Endothelial cell of umbilical vein (primary cell): ENCODE data around the gene SEC63. TPM values are rescaled to one million over a fixed set of nuclear protein-coding genes. Genes with fewer than 3 reads are reported as not detected.

ENCODE experiments used
- BruUV-seq: library from RNA; stranded (reverse); fragments of 400-500 nt; replicated peaks from 2 replicates; lab custom pipeline; 2021; lab: Mats Ljungman, UMichigan
- CTCF ChIA-PET: fragments of 300-600, 350-600 bp; sonication (Branson Sonifier 250); formaldehyde crosslinking; loops from one replicate; lab custom pipeline; 2021; ENCODE audit warnings: antibody characterized with exemption, inconsistent platforms; lab: Charles Lee
- POLR2A ChIA-PET: fragments of 300-600, 350-600 bp; sonication (Branson Sonifier 250); formaldehyde crosslinking; loops from one replicate; lab custom pipeline; 2021; ENCODE audit warnings: antibody characterized with exemption, inconsistent platforms; lab: Charles Lee
- DNase-seq: peaks from one replicate; pipeline ENCODE4 v3.0.0-alpha.2; 2011; ENCODE audit warnings: low read depth, low spot score
- FAIRE-seq: peaks from 2 replicates; lab custom pipeline; 2011; peaks lifted over from hg19 to GRCh38; lab: Jason Lieb, UNC
- H2AFZ ChIP-seq: 2 replicates; pipeline ENCODE4 v1.6.0; 2012; ENCODE audit warnings: low read depth, low read length, control low read depth, inconsistent platforms
- H3K27ac ChIP-seq: 2 replicates; pipeline ENCODE4 v1.5.1; 2011; ENCODE audit warnings: low read depth, mild to moderate bottlenecking, control low read depth, low read length, moderate library complexity; ENCODE audit not compliant: insufficient read depth
- H3K27me3 ChIP-seq, 2 experiments: 2 replicates each; pipeline versions ENCODE4 v1.6.0 to v1.6.1; 2011; ENCODE audit warnings: low read length in 2 of 2, mixed read lengths in 1 of 2; ENCODE audit not compliant: control insufficient read depth in 2 of 2, insufficient read depth in 2 of 2
- H3K36me3 ChIP-seq, 2 experiments: 2 replicates in 1 of 2; 3 replicates in 1 of 2; pipeline ENCODE4 v1.5.1; 2011; ENCODE audit warnings: low read length in 2 of 2, mild to moderate bottlenecking in 1 of 2, moderate library complexity in 1 of 2; ENCODE audit not compliant: control insufficient read depth in 2 of 2, insufficient read depth in 2 of 2; ENCODE audit errors: extremely low read depth in 1 of 2
- H3K4me1 ChIP-seq: 3 replicates; pipeline ENCODE4 v1.5.1; 2011; ENCODE audit warnings: mild to moderate bottlenecking, low read length; ENCODE audit not compliant: control insufficient read depth, insufficient read depth; ENCODE audit errors: extremely low read depth
- H3K4me2 ChIP-seq: 2 replicates; pipeline ENCODE4 v1.6.1; 2011; ENCODE audit warnings: low read length, control low read depth, mixed read lengths; ENCODE audit not compliant: insufficient read depth
- H3K4me3 ChIP-seq, 3 experiments: fragments of 200-600 bp in 1 of 3; sonication (generic), shearing (Covaris generic) in 1 of 3; replicated peaks in 1 of 3; 2 replicates each; pipeline ENCODE4 v1.5.1; 2011 to 2016; ENCODE audit warnings: control low read depth in 3 of 3, low read length in 3 of 3, mild to moderate bottlenecking in 2 of 3, inconsistent platforms in 1 of 3, low read depth in 1 of 3, moderate library complexity in 1 of 3; ENCODE audit not compliant: insufficient read depth in 1 of 3
- H3K79me2 ChIP-seq: 2 replicates; pipeline ENCODE4 v1.6.0; 2012; ENCODE audit warnings: low read length, inconsistent platforms; ENCODE audit not compliant: control insufficient read depth, insufficient read depth
- H3K9ac ChIP-seq: replicated peaks from 2 replicates; pipeline ENCODE3; 2011; ENCODE audit warnings: low read length, control low read depth; ENCODE audit not compliant: insufficient read depth; ENCODE audit errors: extremely low read depth
- H3K9me1 ChIP-seq: replicated peaks from 3 replicates; pipeline ENCODE4 v1.6.0; 2011; ENCODE audit warnings: mild to moderate bottlenecking, low read length; ENCODE audit not compliant: control insufficient read depth, insufficient read depth; ENCODE audit errors: extremely low read depth
- H3K9me3 ChIP-seq: replicated peaks from 2 replicates; pipeline ENCODE4 v1.5.1; 2012; ENCODE audit warnings: low read length, inconsistent platforms; ENCODE audit not compliant: control insufficient read depth, insufficient read depth
- H4K20me1 ChIP-seq: replicated peaks from 2 replicates; pipeline ENCODE3; 2011; ENCODE audit warnings: mild to moderate bottlenecking, low read length; ENCODE audit not compliant: control insufficient read depth, insufficient read depth; ENCODE audit errors: extremely low read depth
- CTCF ChIP-seq, 2 donors: IDR thresholded peaks; 1 replicate in 1 of 2; 2 replicates in 1 of 2; pipeline ENCODE4 v1.5.1; 2011; ENCODE audit warnings: low read length in 2 of 2, mild to moderate bottlenecking in 2 of 2, moderate library complexity in 2 of 2, control low read depth in 1 of 2, inconsistent platforms in 1 of 2, low read depth in 1 of 2; ENCODE audit not compliant: insufficient read depth in 1 of 2; ENCODE audit errors: extremely low read depth in 1 of 2
- EZH2 ChIP-seq: IDR thresholded peaks from 2 replicates; pipeline ENCODE4 v1.6.1; 2012; ENCODE audit warnings: borderline replicate concordance, low read depth, mild to moderate bottlenecking, moderate library complexity, low read length, inconsistent platforms; ENCODE audit not compliant: severe bottlenecking
- FOS ChIP-seq: IDR thresholded peaks from 2 replicates; pipeline ENCODE4 v1.6.1; 2011; ENCODE audit warnings: mild to moderate bottlenecking, low read length, moderate library complexity, borderline replicate concordance; ENCODE audit not compliant: insufficient read depth
- GATA2 ChIP-seq: IDR thresholded peaks from 2 replicates; pipeline ENCODE4 v1.7.0; 2011; ENCODE audit warnings: low read depth, mild to moderate bottlenecking, moderate library complexity, mixed read lengths, low read length; ENCODE audit not compliant: insufficient read length, insufficient read depth
- MAX ChIP-seq: IDR thresholded peaks from 2 replicates; pipeline ENCODE4 v1.6.1; 2011; ENCODE audit not compliant: insufficient read depth, insufficient read length
- MYC ChIP-seq: IDR thresholded peaks from one replicate; pipeline ENCODE4 v1.6.1; 2011; ENCODE audit warnings: mild to moderate bottlenecking, low read depth, low read length
- POLR2AphosphoS5 ChIP-seq: IDR thresholded peaks from 2 replicates; pipeline ENCODE4 v1.6.1; 2012; ENCODE audit warnings: low read depth, mild to moderate bottlenecking, control low read depth, low read length, moderate library complexity; ENCODE audit not compliant: insufficient read depth
- dilution Hi-C: fragments of 300-500 bp; cut with MboI; formaldehyde crosslinking; loops from one replicate; pipeline ENCODE4 v1.15.0; 2019; ENCODE audit warnings: low sequenced_read_pairs; ENCODE audit not compliant: extremely low pct_ligation_motif_present
- intact Hi-C: fragments of 100-400 bp; cut with micrococcal nuclease; formaldehyde crosslinking; loops from one replicate; pipeline ENCODE4 v1.10.0; 2022
- polyA plus RNA-seq, 4 experiments: library from polyadenylated mRNA; depleted of rRNA in 3 of 4; stranded (reverse) in 3 of 4; unstranded in 1 of 4; fragments of >200 nt; gene quantifications; 2 replicates each; pipeline versions ENCODE4 v1.2.1 to v1.2.3, GENCODE V29; 2011 to 2012; ENCODE audit warnings: missing spikeins in 1 of 4
- total RNA-seq: library from RNA; stranded (reverse); gene quantifications from 2 replicates; pipeline ENCODE4 v1.2.3, GENCODE V29; 2021

Gene SEC63
- total and polyA plus RNA-seq, 2 donors (not counting 3 experiments of a cell fraction or from before 2014, with no cell fraction given), result 14.8 to 132 TPM

GRCh38 chr6:108002365-108003221, 44.6 kb upstream of the SEC63 start:
- Histone ChIP-seq H3K9ac (no peak overlapping the region), H3K9me1 (no peaks in the 10 kb centered on the region), H3K36me3 (no peaks in the 10 kb centered on the region), H3K4me3 (no peak overlapping the region), H2AFZ (no peak overlapping the region), H3K9me3 (no peaks in the 10 kb centered on the region), H3K27ac (no peak overlapping the region), H3K4me2 (no peak overlapping the region), H3K4me1 (no peaks in the 10 kb centered on the region), H3K79me2 (no peaks in the 10 kb centered on the region), H3K27me3 (no peaks in the 10 kb centered on the region), H4K20me1 (no peaks in the 10 kb centered on the region)
- ChIA-PET CTCF (no interaction called here), POLR2A (no interaction called here)
- FAIRE-seq (peak; percentile 33), DNase-seq (peak; percentile 26)
- no peak for TF ChIP-seq GATA2
- no peak for TF ChIP-seq FOS
- no peak for TF ChIP-seq MAX
- no peak for TF ChIP-seq CTCF (IDR thresholded peaks at IDR 0.05; ENCODE audit: extremely low read depth in 1 of 2, insufficient read depth in 1 of 2, low read depth in 1 of 2, low read length in 2 of 2)
- TF ChIP-seq MYC, result no peak
- no peak for TF ChIP-seq POLR2AphosphoS5
- TF ChIP-seq EZH2, result no peak
- dilution Hi-C loops (no loop called here), intact Hi-C loops (no loop called here)
- BruUV-seq, result no TSS peak
